SK-N-SH treated with all-trans-retinoic acid at 6 μM for 48 hours (cell line): Measurements from ENCODE around the gene XIRP2.
"Not testable (repeated sequence)": the region's sequence is repeated elsewhere in the genome, so short reads cannot be mapped to it uniquely, and the experiment has no call there.

Experiments
- ATAC-seq: fragments of 200-7000 bp; cut with Tn5 transposase; 3 replicates; pipeline ENCODE4 v1.9.1; 2020; ENCODE audit warnings: mild to moderate bottlenecking, moderate library complexity
- ARNTL ChIP-seq: fragments of 450-650 bp; formaldehyde crosslinking; IDR thresholded peaks from 2 replicates; pipeline ENCODE4 v1.5.0; 2020; ENCODE audit warnings: low read depth, mild to moderate bottlenecking, moderate library complexity, borderline replicate concordance
- CREB5 ChIP-seq: fragments of 250-450 bp; sonication (Bioruptor Pico); IDR thresholded peaks from 2 replicates; pipeline ENCODE4 v1.5.1; 2020; ENCODE audit warnings: low read depth, mild to moderate bottlenecking, moderate library complexity
- CSDC2 ChIP-seq: fragments of 250-450 bp; sonication (Bioruptor Pico); IDR thresholded peaks from 2 replicates; pipeline ENCODE4 v1.5.0; 2020; ENCODE audit warnings: mild to moderate bottlenecking, moderate library complexity
- CSRNP3 ChIP-seq: fragments of 250-450 bp; sonication (Bioruptor Pico); IDR thresholded peaks from 2 replicates; pipeline ENCODE4 v1.5.1; 2021; ENCODE audit warnings: mild to moderate bottlenecking, moderate library complexity
- ESRRG ChIP-seq: fragments of 250-450 bp; sonication (Bioruptor Pico); IDR thresholded peaks from 2 replicates; pipeline ENCODE4 v1.6.1; 2021; ENCODE audit warnings: mild to moderate bottlenecking
- GLIS3 ChIP-seq: fragments of 250-450 bp; sonication (Bioruptor Pico); IDR thresholded peaks from 2 replicates; pipeline ENCODE4 v1.5.0; 2020; ENCODE audit warnings: mild to moderate bottlenecking, moderate library complexity
- OSR1 ChIP-seq: fragments of 250-450 bp; sonication (Bioruptor Pico); IDR thresholded peaks from 2 replicates; pipeline ENCODE4 v1.8.0; 2022; ENCODE audit warnings: moderate library complexity, mild to moderate bottlenecking, inconsistent platforms
- PATZ1 ChIP-seq: fragments of 250-450 bp; sonication (Bioruptor Pico); IDR thresholded peaks from 2 replicates; pipeline ENCODE4 v1.8.0; 2020; ENCODE audit warnings: mild to moderate bottlenecking, moderate library complexity, borderline replicate concordance
- POU6F1 ChIP-seq: fragments of 250-450 bp; sonication (Bioruptor Pico); IDR thresholded peaks from 2 replicates; pipeline ENCODE4 v1.8.0; 2021; ENCODE audit warnings: low read depth, mild to moderate bottlenecking, moderate library complexity, borderline replicate concordance
- PPARA ChIP-seq: fragments of 250-450 bp; sonication (Bioruptor Pico); IDR thresholded peaks from 2 replicates; pipeline ENCODE4 v1.5.0; 2020; ENCODE audit warnings: mild to moderate bottlenecking, borderline replicate concordance
- RARB ChIP-seq: fragments of 250-450 bp; sonication (Bioruptor Pico); IDR thresholded peaks from 2 replicates; pipeline ENCODE4 v1.8.0; 2021; ENCODE audit warnings: mild to moderate bottlenecking, moderate library complexity
- SNAI2 ChIP-seq: fragments of 250-450 bp; sonication (Bioruptor Pico); IDR thresholded peaks from 2 replicates; pipeline ENCODE4 v1.5.0; 2020; ENCODE audit warnings: mild to moderate bottlenecking, moderate library complexity
- TCF4 ChIP-seq: fragments of 250-450 bp; sonication (Bioruptor Pico); IDR thresholded peaks from 2 replicates; pipeline ENCODE4 v1.8.0; 2021; ENCODE audit warnings: mild to moderate bottlenecking, moderate library complexity, borderline replicate concordance
- TOX ChIP-seq: fragments of 250-450 bp; sonication (Bioruptor Pico); IDR thresholded peaks from 2 replicates; pipeline ENCODE4 v1.8.0; 2021; ENCODE audit warnings: mild to moderate bottlenecking, moderate library complexity, borderline replicate concordance
- TSHZ2 ChIP-seq: fragments of 250-450 bp; sonication (Bioruptor Pico); IDR thresholded peaks from 2 replicates; pipeline ENCODE4 v1.5.0; 2020; ENCODE audit warnings: mild to moderate bottlenecking, moderate library complexity
- ZC3H10 ChIP-seq: fragments of 250-450 bp; sonication (Bioruptor Pico); IDR thresholded peaks from 2 replicates; pipeline ENCODE4 v1.5.1; 2021; ENCODE audit warnings: mild to moderate bottlenecking, moderate library complexity
- ZNF70 ChIP-seq: fragments of 450-650 bp; formaldehyde crosslinking; IDR thresholded peaks from 2 replicates; pipeline ENCODE4 v1.5.0; 2020; ENCODE audit warnings: mild to moderate bottlenecking, moderate library complexity

Gene XIRP2

GRCh38 chr2:167069855-167070254 lies 181.6 kb downstream of the XIRP2 start (continued):
- TF ChIP-seq CSRNP3 (CRISPR knock-in tag) = no peak
- no peak for TF ChIP-seq PATZ1 (CRISPR knock-in tag)

- not testable (repeated sequence) for ATAC-seq
Measured at GRCh38 chr2:167075708-167076107, 187.4 kb downstream of the XIRP2 start.

GRCh38 chr2:167098931-167099330 lies 210.7 kb downstream of the XIRP2 start:
- ATAC-seq = not testable (repeated sequence)

- TF ChIP-seq ESRRG (CRISPR knock-in tag) (no peak), POU6F1 (no peak), TOX (CRISPR knock-in tag) (no peak), TCF4 (no peak), OSR1 (no peak), CREB5 (CRISPR knock-in tag) (no peak), PPARA (no peak), GLIS3 (no peak), ZNF70 (no peak), RARB (CRISPR knock-in tag) (no peak), TSHZ2 (CRISPR knock-in tag) (no peak), ARNTL (CRISPR knock-in tag) (no peak), CSDC2 (CRISPR knock-in tag) (no peak), ZC3H10 (CRISPR knock-in tag) (no peak), PATZ1 (CRISPR knock-in tag) (no peak), SNAI2 (CRISPR knock-in tag) (no peak)
- no peak for ATAC-seq
Measured at GRCh38 chr2:167100506-167100905, 212.2 kb downstream of the XIRP2 start.
